Measurements from ENCODE around the gene MUCL3.

GRCh38 chr6:30893001-30893591 is 47.7 kb upstream of the MUCL3 start:
- TF ChIP-seq CSDC2 (CRISPR knock-in tag; IDR thresholded peaks at IDR 0.05) = no peak
- no peak for TF ChIP-seq PATZ1 (CRISPR knock-in tag; IDR thresholded peaks at IDR 0.05; ENCODE audit: borderline replicate concordance)

Data from SK-N-SH treated with all-trans-retinoic acid at 6 μM for 48 hours (cell line).